CD4-positive, CD25-positive, alpha-beta regulatory T cell (primary cell): Measurements from ENCODE around the gene PHTF1. TPM values are rescaled to one million over a fixed set of nuclear protein-coding genes. Genes with fewer than 3 reads are reported as not detected.
A peak's percentile ranks its signal among the peaks of the same experiment; 100 is the strongest.

Experiments used
- ATAC-seq, 2 donors: fragments of 150-1000 bp; cut with Tn5 transposase; one replicate each; pipeline ENCODE4 v1.10.0; 2021; ENCODE audit warnings: low read depth in 2 of 2, moderate number of reproducible peaks in 2 of 2, moderate library complexity in 1 of 2
- DNase-seq, 3 donors: peaks; one replicate each; pipeline versions ENCODE4 v3.0.0 to v3.0.0-alpha.2; 2012 to 2022; ENCODE audit warnings: mixed read lengths in 1 of 3
- H3K27ac ChIP-seq: one replicate; pipeline ENCODE4 v1.7.0; 2013; ENCODE audit warnings: mild to moderate bottlenecking, low read length; ENCODE audit not compliant: insufficient read depth, poor library complexity, severe bottlenecking
- H3K27me3 ChIP-seq: one replicate; pipeline ENCODE4 v1.7.0; 2013; ENCODE audit warnings: low read length; ENCODE audit not compliant: control insufficient read depth, insufficient read depth
- H3K36me3 ChIP-seq: one replicate; pipeline ENCODE4 v1.7.0; 2013; ENCODE audit warnings: mild to moderate bottlenecking, low read length, moderate library complexity; ENCODE audit not compliant: control insufficient read depth, insufficient read depth
- H3K4me1 ChIP-seq: 2 replicates; pipeline ENCODE4 v1.7.0; 2013; ENCODE audit warnings: mild to moderate bottlenecking, low read length; ENCODE audit not compliant: insufficient read depth, control insufficient read depth, poor library complexity, severe bottlenecking
- H3K4me3 ChIP-seq: one replicate; pipeline ENCODE4 v1.7.0; 2013; ENCODE audit warnings: low read depth, mild to moderate bottlenecking, low read length, moderate library complexity
- H3K9me3 ChIP-seq, 2 experiments: 1 replicate in 1 of 2; 2 replicates in 1 of 2; pipeline ENCODE4 v1.7.0; 2013; ENCODE audit warnings: low read length in 2 of 2, mild to moderate bottlenecking in 1 of 2, moderate library complexity in 1 of 2; ENCODE audit not compliant: control insufficient read depth in 2 of 2
- H3K27ac Mint-ChIP-seq, 3 donors: one replicate each; pipeline ENCODE4 v1.8.0; 2020 to 2022; ENCODE audit warnings: mild to moderate bottlenecking in 3 of 3, mixed read lengths in 3 of 3, moderate library complexity in 2 of 3
- H3K27me3 Mint-ChIP-seq: one replicate; pipeline ENCODE4 v1.8.0; 2022; ENCODE audit warnings: mild to moderate bottlenecking, mixed read lengths
- H3K36me3 Mint-ChIP-seq: one replicate; pipeline ENCODE4 v1.8.0; 2020; ENCODE audit warnings: mixed read lengths
- H3K4me1 Mint-ChIP-seq, 4 donors: one replicate each; pipeline ENCODE4 v1.8.0; 2020 to 2022; ENCODE audit warnings: mixed read lengths in 4 of 4, mild to moderate bottlenecking in 1 of 4
- H3K4me3 Mint-ChIP-seq, 4 donors: one replicate each; pipeline ENCODE4 v1.8.0; 2020 to 2022; ENCODE audit warnings: mild to moderate bottlenecking in 4 of 4, mixed read lengths in 4 of 4, moderate library complexity in 3 of 4
- H3K9me3 Mint-ChIP-seq, 7 donors: one replicate each; pipeline ENCODE4 v1.8.0; 2020 to 2022; ENCODE audit warnings: mixed read lengths in 7 of 7, mild to moderate bottlenecking in 3 of 7, moderate library complexity in 2 of 7
- polyA plus RNA-seq, 4 donors: library from polyadenylated mRNA; unstranded; fragments of 300-500 nt; fragmentation: Illumina TruSeq; gene quantifications; one replicate each; pipeline ENCODE4 v1.2.3, GENCODE V29; 2021
- total RNA-seq: library from RNA; stranded (reverse); gene quantifications from one replicate; pipeline ENCODE4 v1.2.3, GENCODE V29; 2022

Gene PHTF1
- total and polyA plus RNA-seq, 5 donors from 2014 or later = 11.1 to 22.7 (median 16.7) TPM

GRCh38 chr1:113769601-113769970 lies 10.3 kb upstream of the PHTF1 start:
- Mint-ChIP-seq H3K9me3 (no peaks in the 10 kb centered on the region), H3K4me3 (peak overlapping the region in 2 of 4 donors; percentile 14 to 18), H3K27me3 (no peaks in the 10 kb centered on the region), H3K27ac (peak overlapping the region; percentile 46 to 85 (median 51)), H3K36me3 (peaks cover 33% of the 10 kb centered on the region), H3K4me1 (peaks cover 37 to 46% (median 39%) of the 10 kb centered on the region in 4 donors)
- Histone ChIP-seq H3K4me1 (peaks cover 13% of the 10 kb centered on the region), H3K36me3 (peaks cover 56% of the 10 kb centered on the region), H3K9me3 (no peaks in the 10 kb centered on the region), H3K27me3 (no peaks in the 10 kb centered on the region), H3K4me3 (peak overlapping the region; percentile 38), H3K27ac (no peak overlapping the region)
- no peak for DNase-seq
- no peak for ATAC-seq

GRCh38 chr1:113768916-113769600 lies 9.8 kb upstream of the PHTF1 start:
- peak overlapping the region; percentile 38 for H3K4me3 ChIP-seq
- H3K9me3 ChIP-seq = no peaks in the 10 kb centered on the region
- H3K27me3 Mint-ChIP-seq = no peaks in the 10 kb centered on the region
- H3K27me3 ChIP-seq = no peaks in the 10 kb centered on the region
- peak overlapping the region in 1 of 4 donors; percentile 18 for H3K4me3 Mint-ChIP-seq
- H3K36me3 Mint-ChIP-seq = peaks cover 35% of the 10 kb centered on the region
- H3K9me3 Mint-ChIP-seq = no peaks in the 10 kb centered on the region
- ATAC-seq (no peak), DNase-seq (no peak)
- peaks cover 53% of the 10 kb centered on the region for H3K36me3 ChIP-seq
- H3K4me1 Mint-ChIP-seq = peaks cover 38 to 47% (median 39%) of the 10 kb centered on the region in 4 donors
- no peak overlapping the region for H3K27ac ChIP-seq
- H3K4me1 ChIP-seq = peaks cover 13% of the 10 kb centered on the region
- peak overlapping the region; percentile 46 to 89 (median 85) for H3K27ac Mint-ChIP-seq

- Mint-ChIP-seq H3K4me1 (peaks cover 22 to 49% (median 37%) of the 10 kb centered on the region in 4 donors), H3K4me3 (no peak overlapping the region), H3K27me3 (no peaks in the 10 kb centered on the region), H3K27ac (no peak overlapping the region), H3K9me3 (no peaks in the 10 kb centered on the region), H3K36me3 (peaks cover 27% of the 10 kb centered on the region)
- no peak overlapping the region for H3K27ac ChIP-seq
- H3K36me3 ChIP-seq = peaks cover 42% of the 10 kb centered on the region
- DNase-seq (no peak), ATAC-seq (no peak)
- H3K9me3 ChIP-seq = no peaks in the 10 kb centered on the region
- no peak overlapping the region for H3K4me3 ChIP-seq
- H3K27me3 ChIP-seq = no peaks in the 10 kb centered on the region
- peaks cover 13% of the 10 kb centered on the region for H3K4me1 ChIP-seq
These were observed 6.3 kb upstream of the PHTF1 start for GRCh38 chr1:113765306-113766230.

GRCh38 chr1:113763661-113764060 lies 4.4 kb upstream of the PHTF1 start:
- H3K27ac ChIP-seq = no peak overlapping the region
- DNase-seq (no peak), ATAC-seq (no peak)
- H3K36me3 ChIP-seq = peaks cover 41% of the 10 kb centered on the region
- peaks cover 20 to 40% (median 27%) of the 10 kb centered on the region in 4 donors for H3K4me1 Mint-ChIP-seq
- no peaks in the 10 kb centered on the region for H3K27me3 ChIP-seq
- no peaks in the 10 kb centered on the region for H3K27me3 Mint-ChIP-seq
- peaks cover 19% of the 10 kb centered on the region for H3K36me3 Mint-ChIP-seq
- peak overlapping the region in 1 of 3 donors; percentile 16 for H3K27ac Mint-ChIP-seq
- no peak overlapping the region for H3K4me3 ChIP-seq
- peaks cover 8% of the 10 kb centered on the region for H3K4me1 ChIP-seq
- H3K9me3 ChIP-seq = no peaks in the 10 kb centered on the region
- H3K4me3 Mint-ChIP-seq = no peak overlapping the region
- H3K9me3 Mint-ChIP-seq = no peaks in the 10 kb centered on the region

GRCh38 chr1:113761937-113762336 lies 2.7 kb upstream of the PHTF1 start:
- Mint-ChIP-seq H3K36me3 (peaks cover 5% of the 10 kb centered on the region), H3K27ac (peak overlapping the region in 2 of 3 donors; percentile 9 to 72), H3K27me3 (no peaks in the 10 kb centered on the region), H3K4me1 (peaks cover 21 to 48% (median 28%) of the 10 kb centered on the region in 4 donors), H3K9me3 (no peaks in the 10 kb centered on the region), H3K4me3 (peak overlapping the region in 1 of 4 donors; percentile 98)
- DNase-seq = no peak
- peaks cover 25% of the 10 kb centered on the region for H3K36me3 ChIP-seq
- no peak for ATAC-seq
- no peaks in the 10 kb centered on the region for H3K27me3 ChIP-seq
- peak overlapping the region; percentile 35 for H3K27ac ChIP-seq
- no peak overlapping the region for H3K4me3 ChIP-seq
- peaks cover 18% of the 10 kb centered on the region for H3K4me1 ChIP-seq
- no peaks in the 10 kb centered on the region for H3K9me3 ChIP-seq

GRCh38 chr1:113760102-113761080 lies 1.1 kb upstream of the PHTF1 start:
- H3K36me3 Mint-ChIP-seq = peaks cover 10% of the 10 kb centered on the region
- DNase-seq (no peak), ATAC-seq (no peak)
- H3K9me3 ChIP-seq = no peaks in the 10 kb centered on the region
- H3K36me3 ChIP-seq = peaks cover 11% of the 10 kb centered on the region
- H3K27ac ChIP-seq = peak overlapping the region; percentile 78
- no peaks in the 10 kb centered on the region for H3K9me3 Mint-ChIP-seq
- H3K4me3 ChIP-seq = peak overlapping the region; percentile 83
- H3K4me3 Mint-ChIP-seq = peak overlapping the region; percentile 94 to 98 (median 96)
- no peaks in the 10 kb centered on the region for H3K27me3 ChIP-seq
- H3K4me1 ChIP-seq = peaks cover 22% of the 10 kb centered on the region
- peak overlapping the region; percentile 89 to 95 (median 93) for H3K27ac Mint-ChIP-seq
- H3K4me1 Mint-ChIP-seq = peaks cover 24 to 60% (median 37%) of the 10 kb centered on the region in 4 donors
- H3K27me3 Mint-ChIP-seq = no peaks in the 10 kb centered on the region
